Natural killer cell treated with Interleukin-12 subunit alpha and Interleukin-12 subunit beta and Interleukin-15 and Interleukin-18, amount 100 ng/mL, for 72 hours (primary cell): ENCODE results near the gene LDLRAD4. TPM values are rescaled to one million over a fixed set of nuclear protein-coding genes. Genes with fewer than 3 reads are reported as not detected.
A peak's percentile ranks its signal among the peaks of the same experiment; 100 is the strongest.

Source experiments
- ATAC-seq, 2 donors: fragments of 150-1000 bp; cut with Tn5 transposase in 1 of 2; sonication (Bioruptor Pico), chemical (Tn5 transposase) in 1 of 2; 2 replicates each; pipeline ENCODE4 v1.10.0; 2021
- DNase-seq: peaks from one replicate; pipeline ENCODE4 v3.0.0; 2022; ENCODE audit warnings: low spot score
- H3K27ac Mint-ChIP-seq, 2 donors: 1 replicate in 1 of 2; 2 replicates in 1 of 2; pipeline ENCODE4 v1.8.0; 2022; ENCODE audit warnings: mixed read lengths in 2 of 2, mild to moderate bottlenecking in 1 of 2, moderate library complexity in 1 of 2
- H3K27me3 Mint-ChIP-seq, 2 donors: 1 replicate in 1 of 2; 2 replicates in 1 of 2; pipeline ENCODE4 v1.8.0; 2022; ENCODE audit warnings: mixed read lengths in 2 of 2
- H3K36me3 Mint-ChIP-seq: one replicate; pipeline ENCODE4 v1.8.0; 2022; ENCODE audit warnings: mixed read lengths
- H3K4me1 Mint-ChIP-seq, 2 donors: 1 replicate in 1 of 2; 2 replicates in 1 of 2; pipeline ENCODE4 v1.8.0; 2022; ENCODE audit warnings: low read depth in 2 of 2, mixed read lengths in 2 of 2, mild to moderate bottlenecking in 1 of 2
- H3K4me3 Mint-ChIP-seq: one replicate; pipeline ENCODE4 v1.8.0; 2022; ENCODE audit warnings: mixed read lengths
- H3K9me3 Mint-ChIP-seq: 2 replicates; pipeline ENCODE4 v1.8.0; 2022; ENCODE audit warnings: mixed read lengths
- total RNA-seq, 2 donors: library from RNA; stranded (reverse); gene quantifications; one replicate each; pipeline ENCODE4 v1.2.3, GENCODE V29; 2022

Gene LDLRAD4
- 10 to 100 TPM; 16.3 to 19.5 TPM for total RNA-seq

DNA sequence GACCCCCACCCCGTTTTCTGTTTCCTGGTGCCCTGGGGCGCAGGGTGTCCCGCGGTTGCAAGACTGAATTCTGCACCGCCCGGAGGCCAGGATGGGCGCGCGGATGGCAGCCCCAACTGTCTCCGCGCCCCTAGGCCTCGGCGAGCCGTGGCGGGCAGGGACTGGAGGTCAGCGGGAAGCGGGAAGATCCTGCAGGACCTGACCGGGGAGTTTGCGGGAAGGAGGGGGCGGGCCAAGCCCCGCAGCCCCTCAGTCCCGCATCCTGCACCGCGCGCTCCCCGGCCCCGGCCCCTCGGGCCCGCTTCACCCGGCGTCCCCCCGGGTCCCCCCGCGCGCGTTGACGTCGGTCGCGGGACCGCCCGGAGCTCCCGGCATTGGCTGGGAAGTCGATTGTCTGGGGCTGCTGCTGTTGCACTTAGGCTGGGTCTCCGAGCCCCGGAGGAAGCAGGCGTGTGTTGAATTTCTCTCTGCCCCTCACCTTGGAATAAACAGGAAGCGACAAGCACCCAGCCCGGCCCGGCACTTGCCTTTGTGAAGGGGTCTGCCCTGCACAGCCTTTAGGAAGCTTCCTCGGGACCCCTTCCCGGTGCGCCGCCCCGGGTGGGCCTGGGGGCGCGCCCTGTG, at the start of gene LDLRAD4:
Gene LDLRAD4, plus strand, starts transcription at position 393 of the 624 bp plus-strand sequence.
- peak in 1 of 2 donors; percentile 17 for ATAC-seq
- peak within 1 kb of the TSS; percentile 79 for H3K4me3 Mint-ChIP-seq
- no peak for DNase-seq
- peaks cover 48 to 67% of the 10 kb centered on the region in 2 donors for H3K27me3 Mint-ChIP-seq
- H3K4me1 Mint-ChIP-seq, result peaks cover 4 to 5% of the 10 kb centered on the region in 2 donors
- H3K36me3 Mint-ChIP-seq, result peaks cover 5% of the 10 kb centered on the region
- no peak within 1 kb of the TSS for H3K27ac Mint-ChIP-seq
- no peaks in the 10 kb centered on the region for H3K9me3 Mint-ChIP-seq

DNA sequence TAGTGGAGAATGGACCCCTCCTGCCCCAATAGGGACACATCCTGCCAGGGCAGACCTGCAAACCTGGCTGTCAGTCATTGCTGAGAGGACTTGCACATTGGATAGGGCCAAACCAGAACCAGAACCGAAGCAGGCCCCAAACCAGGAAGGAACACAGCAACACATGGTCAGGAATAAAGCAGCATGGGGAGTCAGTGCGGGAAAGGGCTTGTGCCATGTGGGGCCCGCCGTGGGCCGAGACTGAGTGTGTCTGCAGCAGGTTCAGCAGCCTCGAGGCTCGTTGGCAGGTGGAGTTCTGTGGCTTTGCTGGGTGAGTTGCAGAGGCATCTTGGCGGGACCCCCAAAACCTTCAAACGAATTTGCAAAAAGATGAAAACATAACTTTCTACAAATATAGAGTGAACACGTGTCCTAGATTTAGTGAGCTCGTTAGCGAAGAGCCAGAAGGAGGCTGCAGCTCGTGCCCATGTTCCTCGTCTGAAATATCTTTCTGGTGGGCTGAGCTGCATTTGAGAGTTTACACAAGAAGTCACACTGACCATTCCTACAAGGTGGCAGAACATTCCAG, 44.9 kb upstream of the LDLRAD4 start:
- DNase-seq (no peak), ATAC-seq (no peak)
- Mint-ChIP-seq H3K27me3 (peaks cover 11 to 12% of the 10 kb centered on the region in 2 donors), H3K36me3 (no peaks in the 10 kb centered on the region), H3K4me3 (no peak overlapping the region), H3K4me1 (peaks cover 4 to 9% of the 10 kb centered on the region in 2 donors), H3K9me3 (no peaks in the 10 kb centered on the region), H3K27ac (no peak overlapping the region)

DNA sequence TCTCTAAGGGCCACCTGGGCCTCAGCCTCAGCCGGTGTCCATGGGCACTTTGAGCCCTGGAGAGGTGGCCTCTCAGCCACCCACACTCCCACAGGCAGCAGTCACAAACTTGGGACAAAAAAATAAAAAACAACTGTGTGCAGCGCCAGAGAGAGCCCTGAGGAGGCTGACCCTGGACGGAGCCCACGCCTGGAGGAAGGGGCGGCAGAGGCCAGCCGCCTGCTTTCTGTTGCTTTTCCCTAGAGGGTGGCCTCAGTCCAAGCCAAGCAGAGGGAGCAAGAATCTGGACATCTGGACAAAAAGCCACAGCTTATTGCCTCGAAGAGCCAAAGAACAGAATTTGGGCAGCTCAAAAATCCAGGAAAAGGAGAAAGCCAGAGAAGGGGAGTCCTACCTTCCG, 43.3 kb upstream of the LDLRAD4 start:
- no peak overlapping the region for H3K4me3 Mint-ChIP-seq
- H3K9me3 Mint-ChIP-seq, result no peaks in the 10 kb centered on the region
- H3K27me3 Mint-ChIP-seq, result peaks cover 0 to 8% of the 10 kb centered on the region in 2 donors
- H3K4me1 Mint-ChIP-seq, result peaks cover 4 to 9% of the 10 kb centered on the region in 2 donors
- no peak overlapping the region for H3K27ac Mint-ChIP-seq
- H3K36me3 Mint-ChIP-seq, result no peaks in the 10 kb centered on the region
- ATAC-seq, result peak in 1 of 2 donors; percentile 44
- no peak for DNase-seq

DNA sequence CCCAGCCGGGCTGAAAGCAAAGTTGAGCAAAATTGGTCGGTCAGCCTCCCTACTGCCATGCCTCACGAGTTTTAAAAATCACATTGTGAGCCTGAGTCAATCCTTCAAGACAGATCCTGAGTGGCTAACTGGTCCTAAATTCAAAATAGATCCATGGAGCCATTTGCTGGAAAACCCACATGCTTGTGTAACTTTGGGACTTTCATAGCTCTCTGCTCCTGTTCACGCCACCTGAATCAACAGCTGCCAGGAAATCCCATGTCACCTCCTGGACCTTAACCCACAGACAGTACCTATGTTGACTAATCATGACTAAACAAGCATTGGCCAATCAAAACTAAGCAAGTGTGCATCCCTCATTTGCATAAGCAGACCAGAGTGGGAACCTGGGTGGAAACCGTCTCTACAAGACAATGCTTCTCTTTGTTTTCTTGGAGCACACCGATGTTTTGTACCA, 42.8 kb upstream of the LDLRAD4 start:
- H3K27me3 Mint-ChIP-seq, result peaks cover 0 to 8% of the 10 kb centered on the region in 2 donors
- peak; percentile 18 to 44 for ATAC-seq
- no peak overlapping the region for H3K4me3 Mint-ChIP-seq
- H3K27ac Mint-ChIP-seq, result no peak overlapping the region
- H3K9me3 Mint-ChIP-seq, result no peaks in the 10 kb centered on the region
- H3K36me3 Mint-ChIP-seq, result no peaks in the 10 kb centered on the region
- DNase-seq, result no peak
- H3K4me1 Mint-ChIP-seq, result peaks cover 4 to 9% of the 10 kb centered on the region in 2 donors

DNA sequence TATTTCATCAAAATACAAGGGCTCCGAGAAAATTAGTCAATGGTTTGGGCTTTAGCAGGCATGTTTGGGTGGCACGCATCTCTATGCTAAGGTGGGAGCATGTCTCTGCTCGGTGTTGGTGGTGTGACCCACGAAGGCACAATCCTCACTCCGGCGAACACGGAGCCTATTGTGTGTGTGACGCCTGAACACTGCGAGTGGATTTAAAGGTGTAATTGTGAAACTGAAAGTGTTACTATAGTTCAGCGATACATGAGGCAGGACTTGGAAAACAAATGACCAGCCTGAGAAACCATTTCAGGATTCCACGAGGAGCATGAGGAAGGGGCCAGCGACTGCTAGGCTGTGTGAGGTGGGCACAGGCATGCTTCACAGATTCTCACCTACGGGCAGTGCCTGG, 41.7 kb upstream of the LDLRAD4 start:
- ATAC-seq (no peak), DNase-seq (no peak)
- no peak overlapping the region for H3K27ac Mint-ChIP-seq
- peaks cover 4 to 9% of the 10 kb centered on the region in 2 donors for H3K4me1 Mint-ChIP-seq
- H3K36me3 Mint-ChIP-seq, result no peaks in the 10 kb centered on the region
- H3K27me3 Mint-ChIP-seq, result peaks cover 5 to 9% of the 10 kb centered on the region in 2 donors
- peak overlapping the region; percentile 3 for H3K4me3 Mint-ChIP-seq
- H3K9me3 Mint-ChIP-seq, result no peaks in the 10 kb centered on the region

DNA sequence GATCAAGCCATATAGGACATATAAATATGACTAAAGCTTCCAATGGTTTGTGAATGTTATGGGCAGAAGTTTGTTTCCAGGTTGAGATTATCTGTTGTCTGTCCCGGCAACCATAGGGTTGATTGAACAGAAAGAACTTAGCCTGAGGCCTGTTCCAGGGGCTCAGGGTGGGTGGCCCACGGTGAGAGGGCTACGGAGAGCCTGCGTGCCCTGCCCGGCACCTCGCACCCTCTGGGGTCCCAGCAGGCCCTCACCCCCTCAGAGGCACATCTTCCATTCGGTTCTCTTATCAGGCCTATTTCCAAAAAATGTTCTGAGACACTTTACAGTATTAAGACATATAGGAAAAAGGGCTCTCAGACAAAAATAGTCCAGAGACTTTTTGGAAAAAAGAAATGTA, 40.4 kb upstream of the LDLRAD4 start:
- Mint-ChIP-seq H3K27ac (no peak overlapping the region), H3K4me1 (peaks cover 4 to 9% of the 10 kb centered on the region in 2 donors), H3K4me3 (no peak overlapping the region), H3K27me3 (peaks cover 6 to 9% of the 10 kb centered on the region in 2 donors), H3K36me3 (no peaks in the 10 kb centered on the region), H3K9me3 (no peaks in the 10 kb centered on the region)
- ATAC-seq (no peak), DNase-seq (no peak)

DNA sequence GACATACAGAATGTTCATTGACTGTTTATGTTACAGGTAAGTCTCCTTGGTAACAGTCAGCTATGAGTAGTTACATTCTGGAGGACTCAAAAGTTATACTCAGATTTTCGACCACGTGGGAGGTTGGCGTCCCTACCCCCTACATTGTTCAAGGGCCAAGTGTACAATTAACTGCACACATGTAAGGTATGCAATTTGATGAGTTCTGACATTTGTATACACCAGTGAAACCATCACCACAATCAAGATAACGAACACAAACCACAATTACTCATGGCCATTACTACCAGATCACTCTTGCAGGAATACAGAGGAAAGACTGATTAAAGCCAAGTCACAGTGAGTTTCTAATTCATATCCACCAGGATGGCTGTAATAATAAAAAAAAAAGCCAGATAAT, 39.6 kb upstream of the LDLRAD4 start:
- Mint-ChIP-seq H3K4me3 (no peak overlapping the region), H3K9me3 (no peaks in the 10 kb centered on the region), H3K4me1 (peaks cover 4 to 9% of the 10 kb centered on the region in 2 donors), H3K27me3 (peaks cover 6 to 9% of the 10 kb centered on the region in 2 donors), H3K36me3 (no peaks in the 10 kb centered on the region), H3K27ac (no peak overlapping the region)
- ATAC-seq (no peak), DNase-seq (no peak)

DNA sequence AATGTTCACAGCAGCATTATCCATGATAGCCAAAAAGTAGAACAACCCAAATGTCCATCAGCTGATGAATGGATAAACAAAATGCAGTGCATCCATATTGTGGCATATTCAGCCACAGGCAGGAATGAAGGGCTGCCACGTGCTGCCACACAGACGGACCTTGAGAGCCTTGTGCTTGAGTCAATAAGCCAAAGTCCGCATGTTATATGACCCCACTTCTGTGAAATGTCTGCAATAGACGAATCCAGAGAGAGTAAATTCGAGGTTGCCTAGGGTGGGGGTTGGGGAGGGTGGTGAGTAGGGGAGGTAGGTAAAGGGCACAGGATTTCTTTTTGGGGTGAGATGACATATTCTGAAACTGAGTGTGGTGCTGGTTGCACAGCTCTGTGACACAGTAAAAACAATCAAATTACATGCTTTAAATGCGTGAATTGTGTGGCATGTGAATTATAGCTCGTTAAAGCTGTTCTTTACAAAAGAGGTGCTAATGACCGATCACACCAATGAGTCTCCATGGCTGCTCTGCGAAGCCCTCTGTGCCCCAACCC, 38.9 kb upstream of the LDLRAD4 start:
- peaks cover 4 to 9% of the 10 kb centered on the region in 2 donors for H3K4me1 Mint-ChIP-seq
- peaks cover 6 to 9% of the 10 kb centered on the region in 2 donors for H3K27me3 Mint-ChIP-seq
- no peak for DNase-seq
- no peak overlapping the region for H3K27ac Mint-ChIP-seq
- H3K36me3 Mint-ChIP-seq, result no peaks in the 10 kb centered on the region
- no peak overlapping the region for H3K4me3 Mint-ChIP-seq
- peak in 1 of 2 donors; percentile 50 for ATAC-seq
- no peaks in the 10 kb centered on the region for H3K9me3 Mint-ChIP-seq

DNA sequence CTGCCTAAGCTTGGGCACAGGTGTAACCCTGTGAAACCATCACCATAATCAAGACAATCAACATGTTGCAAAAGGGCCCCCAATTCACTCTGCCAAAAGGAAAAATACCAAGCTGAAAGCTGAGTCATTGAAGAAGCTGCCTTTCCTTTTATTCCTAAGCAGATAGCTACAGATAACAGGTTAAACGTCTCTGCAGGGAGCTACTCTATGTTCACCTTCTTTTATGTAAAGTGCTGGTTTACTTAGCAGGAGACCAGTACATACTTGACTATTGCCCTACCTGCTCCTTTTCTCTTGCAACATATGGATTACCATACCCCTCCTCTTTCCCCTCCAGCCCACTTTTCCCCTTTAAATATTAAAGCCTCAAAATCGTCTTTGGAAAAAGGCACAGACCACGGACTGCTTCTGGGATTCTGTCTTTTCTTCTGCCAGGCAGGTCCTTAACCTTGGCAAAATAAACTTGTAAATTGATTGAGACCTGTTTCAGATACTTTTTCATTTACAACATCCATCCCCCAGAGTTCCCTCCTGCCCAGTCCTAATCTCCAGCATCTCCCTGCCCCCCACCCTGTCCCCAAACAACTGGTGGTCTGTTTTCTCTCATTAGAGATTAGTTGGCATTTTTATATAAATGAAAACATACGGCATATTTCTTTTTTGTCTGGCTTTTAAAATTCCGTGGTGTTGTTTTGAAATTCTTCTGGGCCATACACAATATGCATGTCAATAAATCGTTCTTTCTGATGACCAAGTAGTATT, 37.8 kb upstream of the LDLRAD4 start:
- DNase-seq (no peak), ATAC-seq (no peak)
- no peaks in the 10 kb centered on the region for H3K9me3 Mint-ChIP-seq
- H3K4me3 Mint-ChIP-seq, result no peak overlapping the region
- peaks cover 4 to 9% of the 10 kb centered on the region in 2 donors for H3K4me1 Mint-ChIP-seq
- H3K27me3 Mint-ChIP-seq, result peaks cover 6 to 9% of the 10 kb centered on the region in 2 donors
- no peak overlapping the region for H3K27ac Mint-ChIP-seq
- no peaks in the 10 kb centered on the region for H3K36me3 Mint-ChIP-seq

DNA sequence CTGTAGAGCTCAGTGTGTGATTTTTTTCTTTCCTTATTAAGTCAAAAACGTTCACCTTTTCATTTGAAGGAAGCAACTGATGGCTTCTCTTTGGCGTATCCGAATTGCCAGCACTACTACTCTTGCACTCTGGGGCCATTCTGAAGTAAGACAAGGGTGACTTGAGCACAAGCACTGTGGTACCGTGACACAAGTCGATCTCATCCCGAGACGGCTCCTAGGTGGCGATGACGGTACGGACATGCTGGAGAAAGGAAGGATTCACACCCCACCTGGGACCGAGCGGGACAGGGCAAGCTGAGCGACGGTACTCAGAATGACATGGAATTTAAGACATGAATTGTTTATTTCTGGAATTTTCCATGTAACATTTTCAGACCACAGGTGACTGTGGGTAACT, 36.8 kb upstream of the LDLRAD4 start:
- Mint-ChIP-seq H3K4me1 (peaks cover 3 to 5% of the 10 kb centered on the region in 2 donors), H3K36me3 (no peaks in the 10 kb centered on the region), H3K27me3 (peaks cover 7 to 9% of the 10 kb centered on the region in 2 donors), H3K4me3 (no peak overlapping the region), H3K27ac (no peak overlapping the region), H3K9me3 (no peaks in the 10 kb centered on the region)
- DNase-seq (no peak), ATAC-seq (no peak)

DNA sequence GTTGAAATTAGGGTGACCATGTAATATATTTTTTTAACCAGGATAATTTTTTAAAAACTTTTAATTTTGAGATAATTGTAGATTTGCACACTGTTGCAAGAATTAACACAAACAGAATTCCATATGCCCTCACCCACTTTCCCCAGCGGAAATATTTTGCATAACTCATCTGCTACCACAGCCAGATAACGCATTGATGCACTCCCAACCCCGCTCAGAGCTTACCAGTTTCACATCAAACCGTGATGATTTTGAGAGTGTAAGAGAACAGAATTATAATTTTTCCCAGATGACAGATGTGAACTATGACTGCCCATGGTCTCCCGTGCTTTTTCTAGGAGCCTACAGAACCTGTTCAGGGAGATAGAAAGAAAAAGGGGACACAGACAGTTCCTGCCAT, 35.2 kb upstream of the LDLRAD4 start:
- H3K27ac Mint-ChIP-seq, result no peak overlapping the region
- no peak for ATAC-seq
- no peaks in the 10 kb centered on the region for H3K9me3 Mint-ChIP-seq
- H3K27me3 Mint-ChIP-seq, result peaks cover 13 to 21% of the 10 kb centered on the region in 2 donors
- DNase-seq, result no peak
- no peaks in the 10 kb centered on the region for H3K36me3 Mint-ChIP-seq
- no peaks in the 10 kb centered on the region for H3K4me1 Mint-ChIP-seq
- no peak overlapping the region for H3K4me3 Mint-ChIP-seq

DNA sequence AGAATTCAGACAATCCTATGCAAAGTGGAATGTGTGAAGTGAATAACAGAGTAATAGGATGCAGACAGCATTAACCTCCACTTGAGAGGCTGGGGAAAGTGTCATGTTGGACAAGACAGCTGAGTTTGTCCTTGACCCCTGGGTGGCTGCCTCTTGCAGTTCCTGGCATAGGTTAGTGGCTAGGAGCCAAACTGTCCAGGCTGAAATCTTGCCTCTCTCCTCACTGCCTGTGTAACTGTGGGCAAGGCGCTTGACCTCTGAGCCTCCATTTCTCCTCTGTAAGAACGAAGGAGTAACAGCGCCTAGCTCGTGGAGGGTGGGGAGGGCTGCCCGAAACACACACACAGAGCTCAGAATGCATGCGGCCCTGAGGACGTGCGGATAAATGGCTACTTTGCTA, 34.8 kb upstream of the LDLRAD4 start:
- ATAC-seq, result no peak
- H3K27ac Mint-ChIP-seq, result no peak overlapping the region

DNA sequence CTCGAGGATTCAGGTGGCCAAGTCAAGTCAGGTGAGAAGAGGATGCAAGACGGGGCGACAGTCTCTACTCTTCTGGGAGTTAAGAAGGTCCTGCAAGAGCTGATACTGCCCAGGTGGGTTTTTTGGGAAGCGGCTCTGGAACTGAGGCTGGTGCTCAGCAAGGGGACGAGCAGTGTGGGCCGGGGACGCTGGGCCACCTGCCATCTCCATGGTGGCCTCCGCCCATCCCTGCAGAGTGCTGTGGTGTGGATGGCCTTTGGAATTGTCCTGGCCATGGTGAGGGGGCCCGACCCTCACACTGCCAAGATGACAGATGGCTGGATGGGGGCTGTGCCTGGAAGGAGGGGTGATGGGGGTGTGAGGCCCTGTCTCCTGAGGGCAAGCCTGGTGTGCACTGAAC, 34.2 kb upstream of the LDLRAD4 start:
- Mint-ChIP-seq H3K9me3 (no peaks in the 10 kb centered on the region), H3K27ac (no peak overlapping the region), H3K36me3 (no peaks in the 10 kb centered on the region), H3K27me3 (peaks cover 10 to 21% of the 10 kb centered on the region in 2 donors), H3K4me1 (no peaks in the 10 kb centered on the region), H3K4me3 (no peak overlapping the region)
- ATAC-seq, result peak in 1 of 2 donors; percentile 29
- DNase-seq, result no peak

More for the DNA sequence above, 34.8 kb upstream of the LDLRAD4 start:
- Mint-ChIP-seq H3K9me3 (no peaks in the 10 kb centered on the region), H3K27me3 (peaks cover 13 to 21% of the 10 kb centered on the region in 2 donors), H3K4me1 (no peaks in the 10 kb centered on the region), H3K4me3 (no peak overlapping the region), H3K36me3 (no peaks in the 10 kb centered on the region)
- no peak for DNase-seq
